Endothelial cell (in vitro differentiated cells): Measurements from ENCODE around the gene IGSF9. TPM values are rescaled to one million over a fixed set of nuclear protein-coding genes. Genes with fewer than 3 reads are reported as not detected.

Experiments used
- DNase-seq: peaks from one replicate; pipeline ENCODE4 v3.0.0; 2021; ENCODE audit warnings: low spot score
- H3K27ac Mint-ChIP-seq: one replicate; pipeline ENCODE4 v1.8.0; 2021; ENCODE audit warnings: mixed read lengths, inconsistent platforms; ENCODE audit not compliant: unreplicated experiment
- H3K27me3 Mint-ChIP-seq: one replicate; pipeline ENCODE4 v1.8.0; 2021; ENCODE audit warnings: mild to moderate bottlenecking, moderate library complexity, mixed read lengths, inconsistent platforms; ENCODE audit not compliant: unreplicated experiment
- H3K36me3 Mint-ChIP-seq: one replicate; pipeline ENCODE4 v1.8.0; 2021; ENCODE audit warnings: mild to moderate bottlenecking, low read depth, mixed read lengths, inconsistent platforms; ENCODE audit not compliant: unreplicated experiment
- H3K4me1 Mint-ChIP-seq: one replicate; pipeline ENCODE4 v1.8.0; 2021; ENCODE audit warnings: mild to moderate bottlenecking, mixed read lengths, inconsistent platforms; ENCODE audit not compliant: unreplicated experiment
- H3K4me3 Mint-ChIP-seq: one replicate; pipeline ENCODE4 v1.8.0; 2021; ENCODE audit warnings: mild to moderate bottlenecking, mixed read lengths, inconsistent platforms; ENCODE audit not compliant: unreplicated experiment
- H3K9me3 Mint-ChIP-seq: one replicate; pipeline ENCODE4 v1.8.0; 2021; ENCODE audit warnings: mixed read lengths, inconsistent platforms; ENCODE audit not compliant: unreplicated experiment
- total RNA-seq: library from RNA; stranded (reverse); fragmentation: NEBNext Ultra II Directional; extraction: Animal tissue kit (Norgen Biotek cat#: 25700); gene quantifications from one replicate; pipeline ENCODE4 v1.2.1, GENCODE V29; 2021; ENCODE audit not compliant: unreplicated experiment
- TF ChIP-seq, protein P1 (sequence below): fragments of 200-600 bp; sonication (generic); IDR thresholded peaks from one replicate; pipeline ENCODE4 v1.5.0; 2021; ENCODE audit warnings: antibody characterized with exemption; ENCODE audit not compliant: unreplicated experiment

Gene IGSF9
- total RNA-seq, 1 donor from 2014 or later, result 2.2 TPM

GRCh38 chr1:159953536-159954515, 8.4 kb upstream of the IGSF9 start, which contains the start of gene SLAMF9:
SLAMF9 (minus strand) TSS chr1:159954237; CDS start chr1:159954137, 100 bp downstream.
- DNase-seq, result no peak
- Mint-ChIP-seq H3K27ac (no peak within 1 kb of the TSS), H3K4me1 (peaks cover 3% of the 10 kb centered on the region), H3K27me3 (peaks cover 2% of the 10 kb centered on the region), H3K4me3 (no peak within 1 kb of the TSS), H3K36me3 (no peaks in the 10 kb centered on the region), H3K9me3 (no peaks in the 10 kb centered on the region)
- TF ChIP-seq, protein P1, sequence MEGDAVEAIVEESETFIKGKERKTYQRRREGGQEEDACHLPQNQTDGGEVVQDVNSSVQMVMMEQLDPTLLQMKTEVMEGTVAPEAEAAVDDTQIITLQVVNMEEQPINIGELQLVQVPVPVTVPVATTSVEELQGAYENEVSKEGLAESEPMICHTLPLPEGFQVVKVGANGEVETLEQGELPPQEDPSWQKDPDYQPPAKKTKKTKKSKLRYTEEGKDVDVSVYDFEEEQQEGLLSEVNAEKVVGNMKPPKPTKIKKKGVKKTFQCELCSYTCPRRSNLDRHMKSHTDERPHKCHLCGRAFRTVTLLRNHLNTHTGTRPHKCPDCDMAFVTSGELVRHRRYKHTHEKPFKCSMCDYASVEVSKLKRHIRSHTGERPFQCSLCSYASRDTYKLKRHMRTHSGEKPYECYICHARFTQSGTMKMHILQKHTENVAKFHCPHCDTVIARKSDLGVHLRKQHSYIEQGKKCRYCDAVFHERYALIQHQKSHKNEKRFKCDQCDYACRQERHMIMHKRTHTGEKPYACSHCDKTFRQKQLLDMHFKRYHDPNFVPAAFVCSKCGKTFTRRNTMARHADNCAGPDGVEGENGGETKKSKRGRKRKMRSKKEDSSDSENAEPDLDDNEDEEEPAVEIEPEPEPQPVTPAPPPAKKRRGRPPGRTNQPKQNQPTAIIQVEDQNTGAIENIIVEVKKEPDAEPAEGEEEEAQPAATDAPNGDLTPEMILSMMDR, result no peak

DNA sequence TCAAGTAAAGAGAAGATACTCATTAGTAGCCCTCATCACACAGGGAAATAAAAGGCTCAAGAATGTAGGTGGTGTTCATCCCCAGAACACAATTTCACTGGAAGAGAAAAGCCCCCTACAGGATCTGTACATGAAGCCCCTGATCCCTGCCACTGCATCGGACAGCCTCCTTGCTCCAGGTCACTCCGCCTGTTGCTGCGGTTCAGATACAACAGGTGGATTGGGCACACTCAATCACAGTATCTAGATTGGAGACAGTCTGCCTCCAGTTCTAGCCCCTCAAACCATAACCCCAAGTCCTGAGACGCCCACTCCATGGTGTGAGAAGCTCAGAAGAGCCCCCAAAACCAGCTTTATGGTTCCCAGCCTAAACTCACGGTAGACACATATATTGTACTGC, 7.5 kb upstream of the IGSF9 start:
- DNase-seq, result no peak
- peaks cover 3% of the 10 kb centered on the region for H3K4me1 Mint-ChIP-seq
- TF ChIP-seq, protein P1, result no peak
- no peak overlapping the region for H3K27ac Mint-ChIP-seq
- H3K27me3 Mint-ChIP-seq, result peaks cover 2% of the 10 kb centered on the region
- no peaks in the 10 kb centered on the region for H3K9me3 Mint-ChIP-seq
- no peaks in the 10 kb centered on the region for H3K36me3 Mint-ChIP-seq
- no peak overlapping the region for H3K4me3 Mint-ChIP-seq

DNA sequence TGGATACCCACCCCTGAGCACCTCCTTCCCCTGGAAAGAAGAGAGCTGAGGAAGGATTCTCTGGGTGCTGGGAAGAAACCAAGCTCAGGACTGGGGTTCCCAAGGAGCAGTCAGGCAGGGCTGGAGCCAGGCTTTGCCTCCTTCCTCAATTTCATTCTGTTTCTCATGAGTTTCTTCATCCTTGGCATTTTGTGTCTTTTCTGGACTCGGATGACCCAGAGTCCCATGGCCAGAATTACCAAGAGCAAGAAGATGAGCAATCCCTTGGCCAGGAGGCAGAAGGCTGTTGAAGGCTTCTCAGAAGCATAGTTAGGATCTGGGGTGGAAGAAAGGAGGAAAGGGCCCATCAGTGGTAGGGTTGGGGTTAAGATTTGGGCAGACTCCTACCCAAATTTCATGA, 6.1 kb upstream of the IGSF9 start:
- no peaks in the 10 kb centered on the region for H3K36me3 Mint-ChIP-seq
- peaks cover 3% of the 10 kb centered on the region for H3K4me1 Mint-ChIP-seq
- no peak for DNase-seq
- H3K4me3 Mint-ChIP-seq, result no peak overlapping the region
- H3K27ac Mint-ChIP-seq, result no peak overlapping the region
- peaks cover 2% of the 10 kb centered on the region for H3K27me3 Mint-ChIP-seq
- no peaks in the 10 kb centered on the region for H3K9me3 Mint-ChIP-seq
- TF ChIP-seq, protein P1, result no peak

DNA sequence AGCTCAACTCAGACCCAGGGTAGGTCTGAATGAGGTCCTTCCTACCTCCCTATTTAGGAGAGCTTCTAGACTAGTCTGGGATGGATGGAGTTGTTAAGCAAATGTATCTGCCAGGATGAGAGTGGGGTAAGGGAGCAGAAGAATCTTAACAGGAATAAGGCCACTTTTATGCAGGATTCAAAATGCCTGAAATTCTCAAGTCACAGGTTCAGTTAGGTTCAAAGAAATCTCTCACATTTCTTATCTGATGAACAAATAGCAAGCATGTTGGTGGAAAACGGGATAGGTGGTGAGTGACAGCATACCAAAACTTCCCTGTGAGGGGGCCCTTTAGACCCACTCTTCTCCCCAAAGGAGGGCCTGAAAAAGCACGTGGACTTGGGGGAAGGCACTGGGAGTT, 5.6 kb upstream of the IGSF9 start:
- Mint-ChIP-seq H3K4me3 (no peak overlapping the region), H3K27me3 (peaks cover 4% of the 10 kb centered on the region), H3K36me3 (no peaks in the 10 kb centered on the region), H3K9me3 (no peaks in the 10 kb centered on the region), H3K27ac (no peak overlapping the region), H3K4me1 (peaks cover 3% of the 10 kb centered on the region)
- TF ChIP-seq, protein P1, result no peak
- no peak for DNase-seq

DNA sequence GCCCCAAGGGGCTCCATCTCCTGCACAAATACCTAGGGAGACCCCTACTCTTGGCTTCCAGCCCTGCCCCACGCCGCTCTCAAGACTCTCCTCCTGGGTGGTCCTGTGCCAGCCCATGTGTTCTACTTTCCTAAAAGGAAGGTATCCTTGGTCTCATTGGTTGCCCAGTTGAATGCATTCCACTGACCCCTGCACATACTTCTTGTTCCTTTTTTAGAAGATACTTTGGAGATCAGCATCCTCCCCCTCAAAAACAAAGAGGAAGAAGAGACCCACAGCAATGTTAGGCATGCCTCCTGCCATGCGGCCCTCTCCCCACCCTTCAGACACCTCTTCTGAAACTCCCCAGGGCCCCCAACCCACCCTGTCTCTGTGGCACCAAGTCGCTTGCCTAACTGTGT, 4.6 kb upstream of the IGSF9 start:
- H3K27me3 Mint-ChIP-seq, result peaks cover 4% of the 10 kb centered on the region
- no peak for DNase-seq
- H3K9me3 Mint-ChIP-seq, result no peaks in the 10 kb centered on the region
- no peaks in the 10 kb centered on the region for H3K36me3 Mint-ChIP-seq
- no peak overlapping the region for H3K4me3 Mint-ChIP-seq
- no peak overlapping the region for H3K27ac Mint-ChIP-seq
- peaks cover 7% of the 10 kb centered on the region for H3K4me1 Mint-ChIP-seq
- TF ChIP-seq, protein P1, result no peak
